HepG2 (cell line): ENCODE measurements around the gene CADM1. TPM values are rescaled to one million over a fixed set of nuclear protein-coding genes. Genes with fewer than 3 reads are reported as not detected.

Source experiments
- ATAC-seq: fragments of 200-7000 bp; cut with Tn5 transposase; 3 replicates; pipeline ENCODE4 v1.9.1; 2020; ENCODE audit warnings: mild to moderate bottlenecking, moderate library complexity
- BruUV-seq: library from RNA; stranded (reverse); fragments of 400-500 nt; replicated peaks from 2 replicates; lab custom pipeline; 2021; lab: Mats Ljungman, UMichigan
- CTCF ChIA-PET: fragments of 300-600 bp; formaldehyde crosslinking; extraction: SDS; loops from one replicate; lab custom pipeline; 2021; ENCODE audit warnings: low total read pairs, inconsistent platforms, low intra/inter-chr PET ratio; lab: Yijun Ruan, JAX
- POLR2A ChIA-PET: fragments of 350-600 bp; sonication (Branson Sonifier 250); formaldehyde crosslinking; loops from one replicate; lab custom pipeline; 2020; ENCODE audit warnings: antibody characterized with exemption, inconsistent platforms; lab: Yijun Ruan, JAX
- DNase-seq: peaks from one replicate; pipeline ENCODE4 v3.0.0-alpha.2; 2015; ENCODE audit warnings: low spot score
- FAIRE-seq: peaks from 3 replicates; lab custom pipeline; 2011; peaks lifted over from hg19 to GRCh38; lab: Jason Lieb, UNC
- H2AFZ ChIP-seq: one replicate; pipeline ENCODE4 v1.6.1; 2011; ENCODE audit warnings: low read length, inconsistent platforms
- H3K27ac ChIP-seq: fragments of 300-600 bp; 3 replicates; pipeline ENCODE4 v1.8.0; 2011; ENCODE audit warnings: mixed run types, mild to moderate bottlenecking, mixed read lengths, low read length, inconsistent platforms; ENCODE audit not compliant: insufficient read depth; ENCODE audit errors: extremely low read length
- H3K27me3 ChIP-seq, 2 experiments: fragments of 200-600 bp in 1 of 2; 2 replicates in 1 of 2; 3 replicates in 1 of 2; pipeline versions ENCODE4 v1.6.0 to v1.8.0; 2011; ENCODE audit warnings: low read length in 2 of 2, mild to moderate bottlenecking in 2 of 2, moderate library complexity in 2 of 2, inconsistent platforms in 1 of 2; ENCODE audit not compliant: insufficient read depth in 2 of 2, control insufficient read depth in 1 of 2
- H3K36me3 ChIP-seq, 2 experiments: fragments of 200-600 bp in 1 of 2; replicated peaks in 1 of 2; 2 replicates in 1 of 2; 3 replicates in 1 of 2; pipeline versions ENCODE4 v1.5.1 to v1.8.0; 2011; ENCODE audit warnings: low read length in 2 of 2, inconsistent platforms in 1 of 2; ENCODE audit not compliant: insufficient read depth in 2 of 2, control insufficient read depth in 1 of 2
- H3K4me1 ChIP-seq: 2 replicates; pipeline ENCODE4 v1.5.1; 2012; ENCODE audit warnings: low read length, inconsistent platforms; ENCODE audit not compliant: insufficient read depth
- H3K4me2 ChIP-seq: 2 replicates; pipeline ENCODE4 v1.6.0; 2011; ENCODE audit warnings: low read depth, low read length, inconsistent platforms
- H3K4me3 ChIP-seq, 3 experiments: fragments of 200-600 bp in 1 of 3; sonication (generic), shearing (Covaris generic) in 1 of 3; replicated peaks in 1 of 3; 2 replicates each; pipeline ENCODE4 v1.5.1; 2011 to 2016; ENCODE audit warnings: low read length in 3 of 3, inconsistent platforms in 2 of 3, low read depth in 2 of 3, mild to moderate bottlenecking in 2 of 3, control low read depth in 1 of 3, mixed read lengths in 1 of 3; ENCODE audit not compliant: insufficient read depth in 1 of 3
- H3K79me2 ChIP-seq: one replicate; pipeline ENCODE4 v1.6.1; 2011; ENCODE audit warnings: low read length, inconsistent platforms; ENCODE audit not compliant: insufficient read depth
- H3K9ac ChIP-seq: 2 replicates; pipeline ENCODE4 v1.6.0; 2011; ENCODE audit warnings: mild to moderate bottlenecking, low read depth, low read length, inconsistent platforms; ENCODE audit not compliant: insufficient read depth
- H3K9me3 ChIP-seq: 2 replicates; pipeline ENCODE4 v1.5.1; 2012; ENCODE audit warnings: mild to moderate bottlenecking, low read length
- H4K20me1 ChIP-seq: 2 replicates; pipeline ENCODE4 v1.6.0; 2011; ENCODE audit warnings: inconsistent platforms, mild to moderate bottlenecking, low read length, moderate library complexity; ENCODE audit not compliant: insufficient read depth
- BORCS8-MEF2B ChIP-seq: sonication (generic); formaldehyde crosslinking; IDR thresholded peaks from 2 replicates; pipeline ENCODE4 v1.8.0; 2022; ENCODE audit warnings: mild to moderate bottlenecking, missing genetic modification reagents
- HNF4G ChIP-seq, 2 experiments: sonication (generic) in 1 of 2; formaldehyde crosslinking in 1 of 2; IDR thresholded peaks; 2 replicates each; pipeline versions ENCODE4 v1.4.0 to v1.6.1; 2011 to 2020; ENCODE audit warnings: borderline replicate concordance in 2 of 2, low read depth in 2 of 2, mild to moderate bottlenecking in 2 of 2, low read length in 1 of 2, missing genetic modification reagents in 1 of 2, moderate library complexity in 1 of 2
- MTA1 ChIP-seq: sonication (generic); formaldehyde crosslinking; IDR thresholded peaks from 2 replicates; pipeline ENCODE4 v1.4.0; 2020; ENCODE audit warnings: missing genetic modification reagents, mild to moderate bottlenecking, borderline replicate concordance
- NR0B2 ChIP-seq: sonication (generic); formaldehyde crosslinking; IDR thresholded peaks from 2 replicates; pipeline ENCODE4 v1.4.0; 2020; ENCODE audit warnings: mild to moderate bottlenecking, missing genetic modification reagents
- RARA ChIP-seq: IDR thresholded peaks from 2 replicates; pipeline ENCODE4 v1.6.1; 2016; ENCODE audit warnings: missing genetic modification reagents, missing compliant biosample characterization
- SIX1 ChIP-seq: sonication (generic); formaldehyde crosslinking; IDR thresholded peaks from 2 replicates; pipeline ENCODE4 v1.4.0; 2020; ENCODE audit warnings: missing genetic modification reagents, borderline replicate concordance
- SMC3 ChIP-seq: IDR thresholded peaks from 2 replicates; pipeline ENCODE4 v1.6.1; 2011; ENCODE audit warnings: low read length, improper control_type of control experiment
- TEF ChIP-seq: sonication (generic); formaldehyde crosslinking; IDR thresholded peaks from 2 replicates; pipeline ENCODE4 v1.5.0; 2020; ENCODE audit warnings: missing genetic modification reagents
- TRIM22 ChIP-seq: fragments of 450-650 bp; IDR thresholded peaks from 2 replicates; pipeline ENCODE4 v1.6.1; 2017
- ZNF253 ChIP-seq: sonication (generic); formaldehyde crosslinking; IDR thresholded peaks from 2 replicates; pipeline ENCODE4 v1.8.0; 2022; ENCODE audit warnings: mild to moderate bottlenecking, missing genetic modification reagents, borderline replicate concordance
- ZNF704 ChIP-seq: sonication (generic); formaldehyde crosslinking; IDR thresholded peaks from 2 replicates; pipeline ENCODE4 v1.8.1; 2023; ENCODE audit warnings: mild to moderate bottlenecking, inconsistent platforms, moderate library complexity, missing genetic modification reagents, borderline replicate concordance
- ZNF766 ChIP-seq: sonication (generic); formaldehyde crosslinking; IDR thresholded peaks from 2 replicates; pipeline ENCODE4 v1.5.0; 2020; ENCODE audit warnings: missing genetic modification reagents, borderline replicate concordance
- ZSCAN12 ChIP-seq: sonication (generic); formaldehyde crosslinking; IDR thresholded peaks from 2 replicates; pipeline ENCODE4 v1.9.0; 2021; ENCODE audit warnings: mild to moderate bottlenecking, missing genetic modification reagents
- WGBS: methylation state at CpG from one replicate; pipeline ENCODE4 v1.1.6; 2017; ENCODE audit warnings: low lambda C conversion rate; 5-methylcytosine and 5-hydroxymethylcytosine counted together
- in situ Hi-C: cut with HindIII; loops from 2 replicates; pipeline ENCODE4 v1.10.0; 2017; ENCODE audit warnings: low pct_unique_long_range_greater_than_20kb; ENCODE audit not compliant: extremely low pct_ligation_motif_present
- intact Hi-C: fragments of 100-400 bp; cut with micrococcal nuclease; formaldehyde crosslinking; loops from one replicate; pipeline ENCODE4 v1.10.0; 2022; ENCODE audit not compliant: unreplicated experiment
- polyA plus RNA-seq, 8 experiments: library from polyadenylated mRNA; depleted of rRNA in 3 of 8; stranded (reverse) in 7 of 8; unstranded in 1 of 8; fragments of >200 nt; fragmentation: Illumina TruSeq in 4 of 8; extraction: Trizol in 4 of 8; gene quantifications; 2 replicates each; pipeline versions ENCODE4 v1.2.1 to v1.2.3, GENCODE V29; 2011 to 2016; ENCODE audit warnings: low read depth in 4 of 8, missing spikeins in 1 of 8, mixed read lengths in 1 of 8; ENCODE audit not compliant: insufficient read depth in 1 of 8
- total RNA-seq, 5 experiments: library from RNA; depleted of rRNA; stranded (reverse); fragments of >200 nt; fragmentation: Illumina TruSeq; extraction: Trizol; gene quantifications; 2 replicates each; pipeline ENCODE4 v1.2.3, GENCODE V29; 2016; ENCODE audit warnings: low read depth in 1 of 5

Gene CADM1
- total and polyA plus RNA-seq, 2 of the 13 experiments (the other 11 are each of a cell fraction or from before 2014, with no cell fraction given): 71.3 to 122 TPM

GRCh38 chr11:115481528-115481927 lies 22.7 kb downstream of the CADM1 start:
- Histone ChIP-seq H3K4me3 (no peak overlapping the region), H3K79me2 (peaks cover 66% of the 10 kb centered on the region), H3K9me3 (no peaks in the 10 kb centered on the region)
- TF ChIP-seq MTA1 (CRISPR knock-in tag) (no peak), NR0B2 (no peak), SMC3 (no peak), HNF4G (IDR thresholded peaks at IDR 0.05; ENCODE audit: borderline replicate concordance, low read depth, low read length) (no peak), HNF4G (CRISPR knock-in tag; IDR thresholded peaks at IDR 0.05; ENCODE audit: borderline replicate concordance, low read depth) (no peak), TEF (CRISPR knock-in tag) (no peak), SIX1 (no peak), ZSCAN12 (no peak), ZNF253 (CRISPR knock-in tag) (no peak), BORCS8-MEF2B (CRISPR knock-in tag) (no peak), TRIM22 (no peak), RARA (CRISPR knock-in tag) (no peak), ZNF704 (CRISPR knock-in tag) (no peak), ZNF766 (CRISPR knock-in tag) (no peak)
- TF ChIP-seq, all 625 proteins: peak for 0
- H3K4me2 ChIP-seq: no peak overlapping the region
- no peaks in the 10 kb centered on the region for H3K27me3 ChIP-seq
- intact Hi-C loops: no loop called here
- 96% methylated on average over 2 of the region's 2 CpGs for WGBS
- DNase-seq (no peak), FAIRE-seq (no peak), ATAC-seq (no peak)
- 0 out of 2 replicates have a peak, but pooled peaks cover 6% of the 10 kb centered on the region for H4K20me1 ChIP-seq
- H3K9ac ChIP-seq: no peak overlapping the region
- peaks cover 24% of the 10 kb centered on the region for H3K4me1 ChIP-seq
- H3K27ac ChIP-seq: no peak overlapping the region
- H2AFZ ChIP-seq: no peak overlapping the region
- ChIA-PET CTCF (no interaction called here), POLR2A (no interaction called here)
- peaks cover 0 to 2% of the 10 kb centered on the region in 2 experiments; a peak in 1 of 5 replicates for H3K36me3 ChIP-seq
- no TSS peak for BruUV-seq
- in situ Hi-C loops: no loop called here
